ENCODE results near the gene PRR7.
A peak's percentile ranks its signal among the peaks of the same experiment; 100 is the strongest.

- TF ChIP-seq MAX (IDR thresholded peaks at IDR 0.05) (no peak), JUND (IDR thresholded peaks at IDR 0.05) (no peak), NR2F2 (IDR thresholded peaks at IDR 0.05) (no peak), FOXA1 (IDR thresholded peaks at IDR 0.05) (peak; percentile 18), CTCF (IDR thresholded peaks at IDR 0.05; ENCODE audit: low read depth, low read length, missing input control) (no peak), ATF3 (IDR thresholded peaks at IDR 0.05) (no peak), YY1 (IDR thresholded peaks at IDR 0.05) (no peak), SP1 (IDR thresholded peaks at IDR 0.05) (no peak), REST (IDR thresholded peaks at IDR 0.05) (no peak), TAF1 (conservative IDR thresholded peaks at IDR 0.05) (no peak)
These were observed 32.4 kb downstream of the PRR7 start for GRCh38 chr5:177478711-177479646.

Measured in liver (tissue), 3 donors.